Ishikawa (cell line): ENCODE results near the gene CFAP141.

Experiments used
- CEBPB ChIP-seq: IDR thresholded peaks from 2 replicates; pipeline ENCODE4 v1.6.1; 2012
- CREB1 ChIP-seq: IDR thresholded peaks from 2 replicates; pipeline ENCODE4 v1.6.1; 2012; ENCODE audit warnings: low read depth
- EGR1 ChIP-seq: IDR thresholded peaks from 2 replicates; pipeline ENCODE4 v1.6.1; 2012
- EP300 ChIP-seq: IDR thresholded peaks from 2 replicates; pipeline ENCODE4 v1.6.1; 2012; ENCODE audit warnings: borderline replicate concordance
- FOXM1 ChIP-seq: IDR thresholded peaks from 2 replicates; pipeline ENCODE4 v1.6.1; 2012; ENCODE audit warnings: low read depth, borderline replicate concordance
- NFIC ChIP-seq: IDR thresholded peaks from 2 replicates; pipeline ENCODE4 v1.6.1; 2012
- RAD21 ChIP-seq: IDR thresholded peaks from 2 replicates; pipeline ENCODE4 v1.6.1; 2012; ENCODE audit warnings: low read depth
- REST ChIP-seq: IDR thresholded peaks from 2 replicates; pipeline ENCODE4 v1.6.1; 2012; ENCODE audit warnings: low read depth, mild to moderate bottlenecking
- TAF1 ChIP-seq: IDR thresholded peaks from 2 replicates; pipeline ENCODE4 v1.6.1; 2012; ENCODE audit warnings: low read depth, mild to moderate bottlenecking
- TCF12 ChIP-seq: IDR thresholded peaks from 2 replicates; pipeline ENCODE4 v1.6.1; 2012; ENCODE audit warnings: low read depth
- TEAD4 ChIP-seq: IDR thresholded peaks from 2 replicates; pipeline ENCODE4 v1.6.1; 2012
- USF1 ChIP-seq: IDR thresholded peaks from 2 replicates; pipeline ENCODE4 v1.6.1; 2012
- YY1 ChIP-seq: IDR thresholded peaks from 2 replicates; pipeline ENCODE4 v1.6.1; 2012; ENCODE audit warnings: low read depth
- ZBTB7A ChIP-seq: IDR thresholded peaks from 2 replicates; pipeline ENCODE4 v1.6.1; 2012; ENCODE audit warnings: low read depth
- TF ChIP-seq, protein P1 (sequence below): IDR thresholded peaks from 2 replicates; pipeline ENCODE4 v1.6.1; 2012

The CFAP141 gene

GRCh38 chr1:154198756-154199562, 7.2 kb downstream of the CFAP141 start:
- TF ChIP-seq TAF1, result no peak
- TF ChIP-seq RAD21, result peak; percentile 67

- no peak for TF ChIP-seq TAF1
Measured at GRCh38 chr1:154193821-154194220, 12.3 kb downstream of the CFAP141 start.

DNA sequence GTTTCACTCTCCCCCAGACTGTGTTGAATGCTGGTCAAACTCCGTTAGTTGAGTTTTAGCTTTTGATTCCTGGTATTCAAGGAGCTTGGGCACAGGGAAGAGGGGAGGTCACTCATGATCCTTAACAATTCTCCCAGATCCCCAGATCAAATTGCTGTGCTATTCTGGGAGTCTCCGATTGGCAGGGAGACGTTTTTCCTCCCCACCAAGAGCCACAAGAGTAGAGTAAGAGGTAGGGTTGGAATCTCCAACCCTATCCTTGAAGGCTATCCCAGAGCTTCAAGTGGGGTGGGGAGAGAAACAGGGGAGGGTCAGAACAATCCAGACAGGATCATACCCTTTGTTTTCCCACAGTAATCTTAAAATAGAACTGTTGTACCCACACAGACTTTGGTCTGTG, 13.7 kb downstream of the CFAP141 start:
- TF ChIP-seq YY1, result no peak
- TF ChIP-seq CEBPB, result no peak
- no peak for TF ChIP-seq TAF1
- TF ChIP-seq EP300, result no peak
- TF ChIP-seq FOXM1, result no peak
- TF ChIP-seq, protein P1, sequence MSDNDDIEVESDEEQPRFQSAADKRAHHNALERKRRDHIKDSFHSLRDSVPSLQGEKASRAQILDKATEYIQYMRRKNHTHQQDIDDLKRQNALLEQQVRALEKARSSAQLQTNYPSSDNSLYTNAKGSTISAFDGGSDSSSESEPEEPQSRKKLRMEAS, result no peak
- no peak for TF ChIP-seq TCF12
- TF ChIP-seq TEAD4, result no peak
- TF ChIP-seq NFIC, result no peak
- no peak for TF ChIP-seq EGR1
- no peak for TF ChIP-seq REST
- TF ChIP-seq RAD21, result no peak
- TF ChIP-seq ZBTB7A, result no peak

DNA sequence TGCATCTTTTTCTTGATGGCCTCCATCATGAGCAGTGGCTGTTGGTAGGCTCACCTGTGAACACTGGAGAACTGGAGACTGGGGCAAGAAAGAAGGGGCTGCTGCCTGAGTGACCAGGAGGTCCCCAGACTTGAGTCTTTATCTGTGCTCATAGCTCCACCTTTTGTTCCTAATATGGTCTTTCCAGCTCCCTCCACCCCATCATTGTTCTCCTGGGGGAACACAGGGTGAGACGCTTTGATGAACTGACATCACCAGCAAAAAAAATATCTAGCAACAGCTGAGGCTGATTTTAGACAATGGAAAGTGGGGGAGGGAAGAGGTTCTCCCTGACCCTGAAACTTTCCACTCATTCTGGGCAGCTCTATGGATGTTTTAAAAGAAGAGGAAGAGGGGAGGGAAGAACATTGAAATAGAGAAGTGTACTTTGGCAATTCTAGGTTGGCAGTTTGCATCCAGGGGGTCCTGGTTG, 14.1 kb downstream of the CFAP141 start, which contains the start of gene TPM3:
Gene TPM3 (minus strand): TSS at position 111 of the 472 bp plus-strand sequence. CDS start 82 bp downstream, at position 29.
- no peak for TF ChIP-seq FOXM1
- TF ChIP-seq TEAD4, result no peak
- TF ChIP-seq EP300, result peak; percentile 13; the same call in 1 of the 2 replicates
- no peak for TF ChIP-seq REST
- 0 out of 2 replicates have a peak, but pooled peaks have one; percentile 23 for TF ChIP-seq TCF12
- no peak for TF ChIP-seq ZBTB7A
- no peak for TF ChIP-seq NFIC
- no peak for TF ChIP-seq TAF1
- no peak for TF ChIP-seq RAD21
- no peak for TF ChIP-seq USF1
- no peak for TF ChIP-seq EGR1
- TF ChIP-seq, protein P1, result no peak
- TF ChIP-seq CEBPB, result no peak
- TF ChIP-seq CREB1, result no peak
- no peak for TF ChIP-seq YY1

DNA sequence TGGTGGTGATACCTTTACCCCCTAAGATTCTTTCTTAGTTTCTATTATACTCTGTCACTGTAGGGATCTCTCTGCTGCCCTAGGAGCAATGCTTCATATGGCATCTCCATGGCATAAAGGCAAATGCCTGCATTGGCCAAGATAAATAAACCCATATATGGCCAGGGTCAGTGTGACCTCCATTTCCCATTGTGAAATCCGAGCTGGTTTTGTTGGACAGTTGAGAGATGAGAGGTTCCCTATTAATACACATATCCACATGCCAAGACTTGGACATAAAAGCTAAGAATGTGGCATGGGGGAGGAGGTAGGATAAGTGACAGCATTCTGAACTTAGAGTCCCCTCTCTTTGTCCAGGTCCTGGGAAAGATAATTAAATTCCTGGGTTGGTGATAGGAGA, 15.6 kb downstream of the CFAP141 start:
- no peak for TF ChIP-seq YY1
- TF ChIP-seq TAF1, result no peak
- TF ChIP-seq CEBPB, result peak; percentile 86
- TF ChIP-seq EP300, result peak; percentile 76; the same call in 1 of the 2 replicates
- peak; percentile 65; the same call in 1 of the 2 replicates for TF ChIP-seq TCF12
- TF ChIP-seq USF1, result no peak
- peak; percentile 75 for TF ChIP-seq NFIC
- TF ChIP-seq TEAD4, result peak; percentile 62; the same call in 1 of the 2 replicates

GRCh38 chr1:154186852-154187501, 19.2 kb downstream of the CFAP141 start:
- TF ChIP-seq EGR1, result no peak
- TF ChIP-seq CEBPB, result 0 out of 2 replicates have a peak, but pooled peaks have one; percentile 20
